SK-N-SH (cell line): ENCODE data around the gene MRNIP. TPM values are rescaled to one million over a fixed set of nuclear protein-coding genes. Genes with fewer than 3 reads are reported as not detected.

Source experiments
- CTCF ChIA-PET: fragments of 300-600, 350-600 bp; formaldehyde crosslinking; extraction: SDS; loops from one replicate; lab custom pipeline; 2021; lab: Yijun Ruan, JAX
- POLR2A ChIA-PET: fragments of 350-600 bp; sonication (Branson Sonifier 250); formaldehyde crosslinking; extraction: SDS; loops from one replicate; lab custom pipeline; 2020; ENCODE audit warnings: antibody characterized with exemption, inconsistent platforms; lab: Yijun Ruan, JAX
- DNase-seq: peaks from one replicate; pipeline ENCODE4 v3.0.0; 2012
- H2AFZ ChIP-seq: fragments of 200-600 bp; sonication (generic); 2 replicates; pipeline ENCODE4 v1.8.1; 2016; ENCODE audit warnings: antibody characterized with exemption, mild to moderate bottlenecking, low read depth
- H3F3A ChIP-seq: fragments of 200-600 bp; sonication (generic); replicated peaks from 2 replicates; pipeline ENCODE3; 2016; ENCODE audit warnings: antibody characterized with exemption, mild to moderate bottlenecking; ENCODE audit not compliant: insufficient read depth
- H3K27ac ChIP-seq, 2 experiments: fragments of 200-500 bp in 1 of 2; fragments of 200-600 bp in 1 of 2; sonication (Bioruptor generic) in 1 of 2; sonication (generic), shearing (Covaris generic) in 1 of 2; 2 replicates each; pipeline versions ENCODE4 v1.5.1 to v1.6.1; 2014 to 2016; ENCODE audit warnings: low read depth in 2 of 2, inconsistent platforms in 1 of 2, low read length in 1 of 2, mild to moderate bottlenecking in 1 of 2, mixed read lengths in 1 of 2
- H3K27me3 ChIP-seq: fragments of 200-600 bp; sonication (generic), shearing (Covaris generic); 2 replicates; pipeline ENCODE4 v1.6.1; 2016; ENCODE audit warnings: mixed run types; ENCODE audit not compliant: insufficient read depth
- H3K36me3 ChIP-seq, 2 experiments: fragments of 200-500 bp in 1 of 2; fragments of 200-600 bp in 1 of 2; sonication (Bioruptor generic) in 1 of 2; sonication (generic) in 1 of 2; replicated peaks in 1 of 2; 2 replicates each; pipeline versions ENCODE3 to v1.5.1; 2014 to 2016; ENCODE audit warnings: low read length in 1 of 2, mild to moderate bottlenecking in 1 of 2; ENCODE audit not compliant: insufficient read depth in 2 of 2, control insufficient read depth in 1 of 2
- H3K4me1 ChIP-seq, 2 experiments: fragments of 200-500 bp in 1 of 2; fragments of 200-600 bp in 1 of 2; sonication (Bioruptor generic) in 1 of 2; sonication (generic), shearing (Covaris generic) in 1 of 2; 2 replicates each; pipeline versions ENCODE4 v1.5.1 to v1.6.1; 2014 to 2016; ENCODE audit warnings: low read depth in 1 of 2, low read length in 1 of 2, mixed run types in 1 of 2; ENCODE audit not compliant: insufficient read depth in 2 of 2, control insufficient read depth in 1 of 2
- H3K4me2 ChIP-seq: fragments of 200-600 bp; sonication (generic), shearing (Covaris generic); 2 replicates; pipeline ENCODE4 v1.6.1; 2017; ENCODE audit warnings: mixed run types
- H3K4me3 ChIP-seq, 2 experiments: fragments of 200-500 bp in 1 of 2; fragments of 200-600 bp in 1 of 2; sonication (Bioruptor generic) in 1 of 2; sonication (generic), shearing (Covaris generic) in 1 of 2; 2 replicates each; pipeline versions ENCODE4 v1.5.1 to v1.8.1; 2014 to 2016; ENCODE audit warnings: low read depth in 2 of 2, inconsistent platforms in 1 of 2, low read length in 1 of 2, mild to moderate bottlenecking in 1 of 2, mixed read lengths in 1 of 2, moderate library complexity in 1 of 2
- H3K79me2 ChIP-seq: fragments of 200-600 bp; sonication (generic); 2 replicates; pipeline ENCODE4 v1.8.1; 2017; ENCODE audit warnings: mild to moderate bottlenecking; ENCODE audit not compliant: insufficient read depth
- H3K9ac ChIP-seq: fragments of 200-600 bp; sonication (generic); 2 replicates; pipeline ENCODE4 v1.6.1; 2017; ENCODE audit warnings: mixed run types
- H3K9me2 ChIP-seq: fragments of 200-600 bp; sonication (generic); 2 replicates; pipeline ENCODE4 v1.6.1; 2017; ENCODE audit warnings: mixed run types
- H3K9me3 ChIP-seq: fragments of 200-600 bp; sonication (generic); 2 replicates; pipeline ENCODE4 v1.6.1; 2017; ENCODE audit warnings: mixed run types, mild to moderate bottlenecking, moderate library complexity
- H4K20me1 ChIP-seq: fragments of 200-600 bp; sonication (generic); 2 replicates; pipeline ENCODE4 v1.6.1; 2017; ENCODE audit warnings: mild to moderate bottlenecking, mixed run types; ENCODE audit not compliant: insufficient read depth
- CTCF ChIP-seq: fragments of 200-600 bp; sonication (generic); IDR thresholded peaks from 2 replicates; pipeline ENCODE4 v1.6.1; 2017; ENCODE audit warnings: antibody characterized with exemption, mild to moderate bottlenecking, moderate library complexity
- FOSL2 ChIP-seq: IDR thresholded peaks from 2 replicates; pipeline ENCODE4 v1.4.0; 2012; ENCODE audit warnings: low read depth, mild to moderate bottlenecking, moderate library complexity, borderline replicate concordance
- FOXJ3 ChIP-seq: sonication (generic); formaldehyde crosslinking; IDR thresholded peaks from 2 replicates; pipeline ENCODE4 v1.5.1; 2020; ENCODE audit warnings: mild to moderate bottlenecking, missing genetic modification reagents
- FOXM1 ChIP-seq: IDR thresholded peaks from 2 replicates; pipeline ENCODE4 v1.4.0; 2012; ENCODE audit warnings: low read depth, mild to moderate bottlenecking
- GABPA ChIP-seq: IDR thresholded peaks from 2 replicates; pipeline ENCODE4 v1.4.0; 2012; ENCODE audit warnings: low read depth, mild to moderate bottlenecking
- JUND ChIP-seq: IDR thresholded peaks from 2 replicates; pipeline ENCODE4 v1.4.0; 2012
- MAX ChIP-seq: IDR thresholded peaks from 2 replicates; pipeline ENCODE4 v1.4.0; 2012; ENCODE audit warnings: low read depth
- MXI1 ChIP-seq: IDR thresholded peaks from 2 replicates; pipeline ENCODE4 v1.6.1; 2012; ENCODE audit warnings: mild to moderate bottlenecking, low read depth, low read length, improper control_type of control experiment
- NFIC ChIP-seq: IDR thresholded peaks from 2 replicates; pipeline ENCODE4 v1.4.0; 2012; ENCODE audit warnings: borderline replicate concordance
- POLR2AphosphoS5 ChIP-seq: IDR thresholded peaks from 2 replicates; pipeline ENCODE4 v1.6.1; 2012; ENCODE audit warnings: low read depth, low read length
- RAD21 ChIP-seq: IDR thresholded peaks from 2 replicates; pipeline ENCODE4 v1.6.1; 2012; ENCODE audit warnings: mild to moderate bottlenecking, low read length
- RCOR1 ChIP-seq: fragments of 150-350 bp; IDR thresholded peaks from 2 replicates; pipeline ENCODE4 v1.6.1; 2017; ENCODE audit warnings: antibody characterized with exemption, low read length
- REST ChIP-seq: IDR thresholded peaks from 2 replicates; pipeline ENCODE4 v1.6.1; 2012; ENCODE audit warnings: mild to moderate bottlenecking, low read depth, low read length, moderate library complexity
- TEAD4 ChIP-seq: IDR thresholded peaks from 2 replicates; pipeline ENCODE4 v1.4.0; 2012; ENCODE audit warnings: mild to moderate bottlenecking, borderline replicate concordance; ENCODE audit not compliant: insufficient read depth
- USF1 ChIP-seq: IDR thresholded peaks from 2 replicates; pipeline ENCODE4 v1.4.0; 2012; ENCODE audit warnings: low read depth, borderline replicate concordance
- ZBTB33 ChIP-seq: IDR thresholded peaks from 2 replicates; pipeline ENCODE4 v1.4.0; 2012; ENCODE audit warnings: low read depth, borderline replicate concordance
- WGBS: methylation state at CpG from one replicate; pipeline ENCODE4 v1.1.6; 2017; ENCODE audit warnings: low lambda C conversion rate; 5-methylcytosine and 5-hydroxymethylcytosine counted together
- polyA plus RNA-seq, 3 experiments: library from polyadenylated mRNA; depleted of rRNA; stranded (reverse); fragments of >200 nt; gene quantifications; 2 replicates each; pipeline ENCODE4 v1.2.3, GENCODE V29; 2012

Gene MRNIP
- polyA plus RNA-seq, 1 of the 3 experiments (the other 2 are of a cell fraction) = 32.8 TPM

GRCh38 chr5:179870403-179870903 lies 11.8 kb upstream of the MRNIP start:
- TF ChIP-seq REST (no peak), JUND (no peak), GABPA (no peak), FOSL2 (no peak), RCOR1 (no peak), USF1 (no peak), NFIC (no peak), POLR2AphosphoS5 (no peak), TEAD4 (no peak), FOXJ3 (no peak), CTCF (peak; percentile 39), FOXM1 (no peak), MAX (no peak), MXI1 (no peak), ZBTB33 (no peak), RAD21 (peak; percentile 56)
- H3K79me2 ChIP-seq = no peaks in the 10 kb centered on the region
- no peaks in the 10 kb centered on the region for H4K20me1 ChIP-seq
- H3F3A ChIP-seq = no peaks in the 10 kb centered on the region
- H3K4me2 ChIP-seq = no peak overlapping the region
- H3K36me3 ChIP-seq = peaks cover 2 to 77% of the 10 kb centered on the region in 2 experiments
- peak; percentile 87 for DNase-seq
- 85% methylated on average over 7 of the region's 17 CpGs for WGBS
- no peaks in the 10 kb centered on the region for H3K27me3 ChIP-seq
- CTCF ChIA-PET = interaction anchor here (0.9 to 1.6 kb wide), 7 partner anchors 9 to 107 kb away, joined by 3 to 6 read pairs (median 4); no protein-coding TSS in a partner anchor
- H3K9ac ChIP-seq = no peak overlapping the region
- no peak overlapping the region for H3K4me3 ChIP-seq
- POLR2A ChIA-PET = no interaction called here
- no peaks in the 10 kb centered on the region for H3K9me2 ChIP-seq
- H2AFZ ChIP-seq = no peak overlapping the region
- no peaks in the 10 kb centered on the region for H3K9me3 ChIP-seq
- no peak overlapping the region; a peak in 1 of 4 replicates for H3K27ac ChIP-seq
- H3K4me1 ChIP-seq = no peaks in the 10 kb centered on the region
